Ovary (tissue), 3 donors: ENCODE data around the gene HDAC9.

Experiments used
- CTCF ChIP-seq, 3 donors: fragments of 450-650 bp in 2 of 3; fragments of 200-600 bp in 1 of 3; IDR thresholded peaks; one replicate each; pipeline versions ENCODE4 v1.5.1 to v1.8.0; 2016 to 2022; ENCODE audit warnings: antibody characterized with exemption in 3 of 3, mild to moderate bottlenecking in 1 of 3
- EP300 ChIP-seq: sonication (generic); formaldehyde crosslinking; IDR thresholded peaks from one replicate; pipeline ENCODE4 v1.6.1; 2017; ENCODE audit warnings: antibody characterized with exemption
- POLR2A ChIP-seq: fragments of 450-650 bp; IDR thresholded peaks from one replicate; pipeline ENCODE4 v1.6.1; 2017; ENCODE audit warnings: antibody characterized with exemption, mild to moderate bottlenecking, moderate library complexity
- donor health status: DM: no; HTN: no; CAD: no.

GRCh38 chr7:18798088-18798906 is 302.7 kb downstream of the HDAC9 start:
- no peak for TF ChIP-seq CTCF (IDR thresholded peaks at IDR 0.05)
- TF ChIP-seq POLR2A: no peak
- no peak for TF ChIP-seq EP300
